Effector memory CD4-positive, alpha-beta T cell (primary cell): ENCODE measurements around the gene ARHGEF4.

ENCODE experiments used
- DNase-seq, 3 donors: peaks; one replicate each; pipeline ENCODE4 v3.0.0-alpha.2; 2020
- H3K27ac ChIP-seq: 2 replicates; pipeline ENCODE4 v1.7.0; 2013; ENCODE audit warnings: mild to moderate bottlenecking, low read length, moderate library complexity; ENCODE audit not compliant: insufficient read depth, poor library complexity, severe bottlenecking
- H3K27me3 ChIP-seq: replicated peaks from 2 replicates; pipeline ENCODE4 v1.7.0; 2013; ENCODE audit warnings: mild to moderate bottlenecking, low read length; ENCODE audit not compliant: insufficient read depth, control insufficient read depth, poor library complexity, severe bottlenecking
- H3K36me3 ChIP-seq: 2 replicates; pipeline ENCODE4 v1.7.0; 2013; ENCODE audit warnings: mild to moderate bottlenecking, low read length, moderate library complexity; ENCODE audit not compliant: control insufficient read depth, insufficient read depth
- H3K4me1 ChIP-seq: 2 replicates; pipeline ENCODE4 v1.7.0; 2013; ENCODE audit warnings: low read length, mild to moderate bottlenecking; ENCODE audit not compliant: control insufficient read depth, insufficient read depth, poor library complexity, severe bottlenecking
- H3K4me3 ChIP-seq: 2 replicates; pipeline ENCODE4 v1.7.0; 2013; ENCODE audit warnings: low read length, low read depth, mild to moderate bottlenecking; ENCODE audit not compliant: insufficient read depth, poor library complexity, severe bottlenecking
- H3K9me3 ChIP-seq: 2 replicates; pipeline ENCODE4 v1.7.0; 2013; ENCODE audit warnings: mild to moderate bottlenecking, low read length, moderate library complexity; ENCODE audit not compliant: control insufficient read depth

Gene ARHGEF4

GRCh38 chr2:130966775-130967490, 130.2 kb downstream of the ARHGEF4 start:
- Histone ChIP-seq H3K4me1 (peaks cover 3% of the 10 kb centered on the region), H3K36me3 (no peaks in the 10 kb centered on the region), H3K4me3 (no peak overlapping the region), H3K9me3 (no peaks in the 10 kb centered on the region), H3K27ac (no peak overlapping the region), H3K27me3 (peaks cover 15% of the 10 kb centered on the region)
- DNase-seq, result no peak

DNA sequence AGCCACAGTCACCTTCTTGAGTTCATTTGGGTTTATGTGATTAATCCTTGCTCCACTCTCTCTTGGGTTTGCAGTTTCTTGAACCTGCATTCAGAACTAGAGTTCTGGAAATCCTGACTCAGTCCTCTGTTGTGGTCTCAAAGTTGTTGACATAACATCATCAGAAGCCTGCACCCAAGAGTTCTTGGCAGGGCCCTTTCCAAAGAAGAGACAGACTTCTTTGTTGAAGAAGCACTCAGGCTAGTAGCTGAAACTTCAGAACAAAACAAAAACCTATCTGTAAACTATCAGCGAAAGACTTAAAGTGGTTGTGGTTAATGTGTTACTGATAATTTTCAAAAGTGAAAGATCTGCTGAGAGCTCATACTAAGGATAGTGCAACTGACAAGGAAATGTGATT, 135.7 kb downstream of the ARHGEF4 start:
- no peak for DNase-seq
- no peaks in the 10 kb centered on the region for H3K4me1 ChIP-seq
- H3K27me3 ChIP-seq, result no peaks in the 10 kb centered on the region
- H3K9me3 ChIP-seq, result no peaks in the 10 kb centered on the region
- no peak overlapping the region for H3K27ac ChIP-seq
- H3K4me3 ChIP-seq, result no peak overlapping the region
- no peaks in the 10 kb centered on the region for H3K36me3 ChIP-seq

- Histone ChIP-seq H3K27me3 (no peaks in the 10 kb centered on the region), H3K36me3 (no peaks in the 10 kb centered on the region), H3K9me3 (no peaks in the 10 kb centered on the region), H3K4me1 (no peaks in the 10 kb centered on the region), H3K27ac (no peak overlapping the region), H3K4me3 (no peak overlapping the region)
- DNase-seq, result no peak
Measured at GRCh38 chr2:130975729-130976128, 139.0 kb downstream of the ARHGEF4 start.

GRCh38 chr2:130976591-130977237, 140.0 kb downstream of the ARHGEF4 start:
- no peaks in the 10 kb centered on the region for H3K27me3 ChIP-seq
- DNase-seq, result no peak
- no peaks in the 10 kb centered on the region for H3K36me3 ChIP-seq
- H3K4me1 ChIP-seq, result no peaks in the 10 kb centered on the region
- H3K4me3 ChIP-seq, result no peak overlapping the region
- H3K27ac ChIP-seq, result no peak overlapping the region
- no peaks in the 10 kb centered on the region for H3K9me3 ChIP-seq

GRCh38 chr2:130977461-130978050, 140.8 kb downstream of the ARHGEF4 start:
- Histone ChIP-seq H3K9me3 (no peaks in the 10 kb centered on the region), H3K27me3 (no peaks in the 10 kb centered on the region), H3K4me1 (no peaks in the 10 kb centered on the region), H3K27ac (no peak overlapping the region), H3K36me3 (no peaks in the 10 kb centered on the region), H3K4me3 (no peak overlapping the region)
- no peak for DNase-seq

DNA sequence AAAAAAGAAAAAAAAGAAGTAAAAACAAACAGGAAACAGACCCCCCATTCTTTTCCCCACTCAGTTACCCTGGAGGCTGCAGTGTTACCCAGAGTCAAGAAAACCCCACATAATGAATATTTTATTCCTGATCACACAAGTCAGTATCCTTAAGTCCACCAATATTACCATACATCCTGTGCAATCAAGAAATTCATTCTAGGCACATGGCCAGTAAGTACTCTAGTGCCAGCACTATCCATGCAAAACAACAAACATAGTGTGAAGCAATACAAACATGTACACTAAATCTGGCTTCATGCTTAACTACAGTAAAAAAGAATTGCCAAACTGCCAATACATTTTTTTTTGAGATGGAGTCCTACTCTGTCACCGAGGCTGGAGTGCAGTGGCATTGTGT, 145.0 kb downstream of the ARHGEF4 start:
- H3K27me3 ChIP-seq, result no peaks in the 10 kb centered on the region
- H3K9me3 ChIP-seq, result no peaks in the 10 kb centered on the region
- H3K4me1 ChIP-seq, result no peaks in the 10 kb centered on the region
- no peak for DNase-seq
- H3K36me3 ChIP-seq, result no peaks in the 10 kb centered on the region
- no peak overlapping the region for H3K27ac ChIP-seq
- no peak overlapping the region for H3K4me3 ChIP-seq

DNA sequence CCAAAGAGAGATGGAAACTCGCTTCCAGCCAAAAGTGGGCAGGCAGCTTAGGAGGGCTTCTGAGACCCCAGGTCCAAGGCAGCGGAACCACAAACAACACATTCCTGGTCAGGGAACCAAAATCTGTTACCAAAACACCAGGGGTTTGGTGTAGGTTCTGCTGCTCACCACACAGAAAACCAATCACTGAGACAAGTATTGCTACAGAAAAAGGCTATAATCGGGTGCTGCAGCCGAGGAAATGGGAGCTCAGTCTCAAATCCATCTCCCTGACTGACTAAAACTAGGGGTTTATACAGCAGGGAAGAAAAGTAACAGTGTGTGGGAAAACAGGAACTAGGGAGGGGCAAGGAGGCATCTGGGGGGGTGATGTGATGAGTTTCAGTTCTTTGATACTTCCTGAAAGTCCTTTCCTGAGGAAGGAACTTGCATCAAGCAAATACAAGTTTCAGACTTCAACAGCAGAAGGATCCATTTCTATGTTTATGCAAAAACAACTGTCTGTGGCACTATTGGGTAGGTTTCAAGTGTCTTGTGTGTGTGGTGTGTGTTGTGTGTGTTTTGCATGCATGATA, 148.6 kb downstream of the ARHGEF4 start:
- DNase-seq, result no peak
- Histone ChIP-seq H3K9me3 (no peaks in the 10 kb centered on the region), H3K27me3 (no peaks in the 10 kb centered on the region), H3K4me1 (no peaks in the 10 kb centered on the region), H3K4me3 (no peak overlapping the region), H3K27ac (no peak overlapping the region), H3K36me3 (no peaks in the 10 kb centered on the region)

- no peak for DNase-seq
- Histone ChIP-seq H3K27ac (no peak overlapping the region), H3K4me3 (no peak overlapping the region), H3K27me3 (no peaks in the 10 kb centered on the region), H3K9me3 (no peaks in the 10 kb centered on the region), H3K36me3 (no peaks in the 10 kb centered on the region), H3K4me1 (no peaks in the 10 kb centered on the region)
Measured at GRCh38 chr2:130985831-130986649, 149.3 kb downstream of the ARHGEF4 start.

DNA sequence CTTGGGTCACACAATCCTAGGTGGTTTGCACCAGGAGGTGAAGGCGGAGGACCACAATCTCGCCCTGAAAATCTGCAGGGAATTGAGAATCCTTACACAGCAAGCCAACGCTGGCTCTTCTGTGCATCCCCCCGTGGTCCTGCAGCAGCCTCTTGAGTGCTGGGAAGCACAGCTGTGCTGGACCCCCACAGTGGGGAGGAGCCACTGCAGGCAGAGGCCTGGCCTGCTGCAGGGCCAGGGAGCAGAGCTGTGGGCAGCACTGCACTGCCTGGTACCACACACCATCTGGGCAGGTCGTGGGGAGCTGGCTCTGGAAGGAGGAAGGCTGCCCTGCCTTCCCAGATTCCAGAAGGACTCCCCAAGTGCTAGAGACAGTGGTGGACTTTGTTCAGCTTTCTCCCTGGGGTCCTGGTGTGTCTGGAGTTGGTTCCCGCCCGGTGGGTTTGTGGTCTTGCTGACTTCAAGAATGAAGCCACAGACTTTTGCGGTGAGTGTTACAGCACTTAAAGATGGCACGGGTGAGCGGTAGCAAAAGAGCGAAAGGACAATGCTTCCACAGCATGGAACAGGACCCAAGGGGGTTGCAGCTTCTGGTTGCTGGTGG, 150.3 kb downstream of the ARHGEF4 start:
- no peak for DNase-seq
- Histone ChIP-seq H3K27ac (no peak overlapping the region), H3K9me3 (no peaks in the 10 kb centered on the region), H3K27me3 (no peaks in the 10 kb centered on the region), H3K36me3 (no peaks in the 10 kb centered on the region), H3K4me3 (no peak overlapping the region), H3K4me1 (no peaks in the 10 kb centered on the region)
